AG04450 (cell line): ENCODE measurements around the gene LGI2. TPM values are rescaled to one million over a fixed set of nuclear protein-coding genes. Genes with fewer than 3 reads are reported as not detected.

Experiments
- CTCF ChIA-PET: fragments of 300-600, 350-600 bp; formaldehyde crosslinking; extraction: SDS; loops from one replicate; lab custom pipeline; 2022; ENCODE audit warnings: antibody characterized with exemption, inconsistent platforms; lab: Charles Lee
- POLR2A ChIA-PET: fragments of 350-600 bp; formaldehyde crosslinking; extraction: SDS; loops from one replicate; lab custom pipeline; 2021; ENCODE audit warnings: antibody characterized with exemption, inconsistent platforms; lab: Yijun Ruan, JAX
- DNase-seq: peaks from one replicate; pipeline ENCODE4 v3.0.0-alpha.2; 2011; ENCODE audit warnings: low read depth, low spot score
- H3K27ac ChIP-seq: one replicate; pipeline ENCODE4 v1.5.1; 2012; ENCODE audit warnings: low read depth, low read length, control low read depth
- H3K27me3 ChIP-seq: one replicate; pipeline ENCODE4 v1.6.0; 2012; ENCODE audit warnings: low read length; ENCODE audit not compliant: control insufficient read depth, insufficient read depth
- H3K4me3 ChIP-seq: 2 replicates; pipeline ENCODE4 v1.5.1; 2011; ENCODE audit warnings: mild to moderate bottlenecking, low read depth, low read length, control low read depth
- H3K9me3 ChIP-seq: 2 replicates; pipeline ENCODE4 v1.5.1; 2012; ENCODE audit warnings: low read length; ENCODE audit not compliant: control insufficient read depth, insufficient read depth
- polyA plus RNA-seq: library from polyadenylated mRNA; depleted of rRNA; stranded (reverse); fragments of >200 nt; gene quantifications from 2 replicates; pipeline ENCODE4 v1.2.3, GENCODE V29; 2011
- TF ChIP-seq, protein P1 (sequence below): IDR thresholded peaks from 2 replicates; pipeline ENCODE4 v1.5.1; 2011; ENCODE audit warnings: low read depth, low read length, control low read depth, inconsistent platforms

Gene LGI2
- polyA plus RNA-seq, 1 experiment: not detected

GRCh38 chr4:24991015-24991414 lies 39.7 kb downstream of the LGI2 start:
- peaks cover 5% of the 10 kb centered on the region; the same call in 1 of the 2 replicates for H3K9me3 ChIP-seq
- H3K27ac ChIP-seq: no peak overlapping the region
- DNase-seq: no peak
- TF ChIP-seq, protein P1, sequence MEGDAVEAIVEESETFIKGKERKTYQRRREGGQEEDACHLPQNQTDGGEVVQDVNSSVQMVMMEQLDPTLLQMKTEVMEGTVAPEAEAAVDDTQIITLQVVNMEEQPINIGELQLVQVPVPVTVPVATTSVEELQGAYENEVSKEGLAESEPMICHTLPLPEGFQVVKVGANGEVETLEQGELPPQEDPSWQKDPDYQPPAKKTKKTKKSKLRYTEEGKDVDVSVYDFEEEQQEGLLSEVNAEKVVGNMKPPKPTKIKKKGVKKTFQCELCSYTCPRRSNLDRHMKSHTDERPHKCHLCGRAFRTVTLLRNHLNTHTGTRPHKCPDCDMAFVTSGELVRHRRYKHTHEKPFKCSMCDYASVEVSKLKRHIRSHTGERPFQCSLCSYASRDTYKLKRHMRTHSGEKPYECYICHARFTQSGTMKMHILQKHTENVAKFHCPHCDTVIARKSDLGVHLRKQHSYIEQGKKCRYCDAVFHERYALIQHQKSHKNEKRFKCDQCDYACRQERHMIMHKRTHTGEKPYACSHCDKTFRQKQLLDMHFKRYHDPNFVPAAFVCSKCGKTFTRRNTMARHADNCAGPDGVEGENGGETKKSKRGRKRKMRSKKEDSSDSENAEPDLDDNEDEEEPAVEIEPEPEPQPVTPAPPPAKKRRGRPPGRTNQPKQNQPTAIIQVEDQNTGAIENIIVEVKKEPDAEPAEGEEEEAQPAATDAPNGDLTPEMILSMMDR: no peak
- ChIA-PET CTCF (interaction anchor here (1.5 to 3.2 kb wide), 3 partner anchors 11 to 502 kb away, joined by 3 to 18 read pairs (median 4); no protein-coding TSS in a partner anchor), POLR2A (no interaction called here)
- H3K4me3 ChIP-seq: no peak overlapping the region
- H3K27me3 ChIP-seq: peaks cover 10% of the 10 kb centered on the region

DNA sequence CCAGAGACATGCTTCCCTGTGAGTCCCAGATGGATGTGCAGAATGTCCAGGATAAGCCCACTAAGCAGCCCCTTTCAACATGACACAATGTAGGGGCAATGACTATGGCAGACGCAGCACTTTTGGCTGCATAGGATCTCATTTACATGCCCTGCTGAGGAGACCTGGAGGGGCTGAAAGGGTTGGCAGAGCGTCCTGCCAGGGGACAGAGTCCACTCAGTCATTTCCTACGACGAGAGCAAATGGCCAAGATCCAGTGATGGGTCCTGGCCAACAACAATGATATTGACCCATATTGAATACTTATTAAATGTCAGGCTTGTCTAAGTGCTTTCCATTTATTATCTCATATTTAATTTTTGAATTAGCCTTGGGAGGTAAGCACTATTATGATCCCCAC lies 41.4 kb downstream of the LGI2 start:
- peaks cover 5% of the 10 kb centered on the region; the same call in 1 of the 2 replicates for H3K9me3 ChIP-seq
- no peak overlapping the region for H3K4me3 ChIP-seq
- DNase-seq: no peak
- CTCF ChIA-PET: interaction anchor here (0.7 to 1.5 kb wide), 6 partner anchors 9 to 501 kb away, joined by 3 to 13 read pairs (median 3); no protein-coding TSS in a partner anchor
- peaks cover 8% of the 10 kb centered on the region for H3K27me3 ChIP-seq
- TF ChIP-seq, protein P1: no peak
- no peak overlapping the region for H3K27ac ChIP-seq
- POLR2A ChIA-PET: no interaction called here

- no peak for DNase-seq
- ChIA-PET CTCF (interaction anchor here (1.0 to 1.5 kb wide), 6 partner anchors 9 to 518 kb away, joined by 3 to 8 read pairs (median 4); no protein-coding TSS in a partner anchor), POLR2A (no interaction called here)
- Histone ChIP-seq H3K9me3 (peaks cover 5% of the 10 kb centered on the region; the same call in 1 of the 2 replicates), H3K4me3 (no peak overlapping the region), H3K27ac (no peak overlapping the region), H3K27me3 (peaks cover 12% of the 10 kb centered on the region)
- TF ChIP-seq, protein P1: peak; percentile 66
Observed at GRCh38 chr4:24988776-24989175, 42.0 kb downstream of the LGI2 start.

GRCh38 chr4:24984602-24985532 lies 45.9 kb downstream of the LGI2 start:
- H3K9me3 ChIP-seq: no peaks in the 10 kb centered on the region
- ChIA-PET POLR2A (no interaction called here), CTCF (no interaction called here)
- TF ChIP-seq, protein P1: 0 out of 2 replicates have a peak, but pooled peaks have one; percentile 21
- no peak overlapping the region for H3K4me3 ChIP-seq
- peaks cover 12% of the 10 kb centered on the region for H3K27me3 ChIP-seq
- no peak overlapping the region for H3K27ac ChIP-seq
- no peak for DNase-seq
